Muscle of arm (tissue), 12 donors: ENCODE measurements around the gene EFNA5. TPM values are rescaled to one million over a fixed set of nuclear protein-coding genes. Genes with fewer than 3 reads are reported as not detected.
A peak's percentile ranks its signal among the peaks of the same experiment; 100 is the strongest.

ENCODE experiments used
- DNase-seq: peaks from one replicate; pipeline ENCODE4 v3.0.0-alpha.2; 2013
- polyA plus RNA-seq, 12 donors: library from polyadenylated mRNA; unstranded; fragments of 120-200 nt; gene quantifications; one replicate each; pipeline ENCODE4 v1.2.1, GENCODE V29; 2013; ENCODE audit not compliant: insufficient read length in 12 of 12

Gene EFNA5
- polyA plus RNA-seq, 12 donors, result 3.5 to 34.8 (median 6.3) TPM; not detected in 1

- peak; percentile 90 for DNase-seq
Observed at GRCh38 chr5:107673368-107674136, 2.8 kb upstream of the EFNA5 start.

- DNase-seq, result peak; percentile 37
Observed at GRCh38 chr5:107673039-107673367, 2.3 kb upstream of the EFNA5 start.

DNA sequence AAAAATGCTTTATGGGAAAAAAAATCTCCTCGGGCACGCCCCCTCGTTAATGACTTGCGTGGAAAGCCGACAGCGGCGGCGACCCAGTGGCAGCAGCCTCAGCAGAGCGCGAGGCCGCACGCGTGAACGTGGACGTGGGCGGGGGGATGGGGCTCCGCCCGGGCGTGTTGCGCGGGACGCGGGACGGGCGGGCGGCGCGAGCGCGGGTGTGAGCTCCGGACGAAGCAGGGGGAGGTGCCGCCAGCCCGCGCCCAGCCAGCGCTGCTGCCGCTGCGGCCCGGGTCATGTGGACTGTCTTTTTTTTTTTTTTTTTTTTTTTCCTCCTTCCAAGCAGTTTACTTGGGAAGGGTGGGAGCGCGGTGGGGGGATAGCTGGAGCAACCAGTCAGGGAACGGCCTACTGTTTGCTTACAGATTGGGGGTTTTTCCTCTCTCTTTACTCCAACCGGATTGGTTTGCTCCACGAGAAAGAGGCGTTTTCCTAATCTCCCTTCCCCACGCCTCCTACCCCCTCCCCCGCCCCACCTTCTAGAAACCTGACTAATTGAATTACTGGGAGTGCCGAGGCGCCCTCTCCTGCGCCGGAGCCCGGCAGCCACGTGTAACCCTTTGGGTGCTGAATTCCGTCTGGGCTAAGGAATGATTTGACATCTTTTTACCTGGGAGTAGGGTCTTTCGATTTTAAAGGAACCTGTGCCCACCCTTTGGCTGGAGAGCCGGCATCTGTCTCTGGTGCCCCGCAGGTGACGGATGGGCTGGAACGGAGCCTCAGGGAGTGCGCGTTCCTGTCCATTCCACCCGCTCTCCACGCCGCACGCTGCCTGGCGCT is 1.7 kb upstream of the EFNA5 start:
- DNase-seq, result peak; percentile 88

DNA sequence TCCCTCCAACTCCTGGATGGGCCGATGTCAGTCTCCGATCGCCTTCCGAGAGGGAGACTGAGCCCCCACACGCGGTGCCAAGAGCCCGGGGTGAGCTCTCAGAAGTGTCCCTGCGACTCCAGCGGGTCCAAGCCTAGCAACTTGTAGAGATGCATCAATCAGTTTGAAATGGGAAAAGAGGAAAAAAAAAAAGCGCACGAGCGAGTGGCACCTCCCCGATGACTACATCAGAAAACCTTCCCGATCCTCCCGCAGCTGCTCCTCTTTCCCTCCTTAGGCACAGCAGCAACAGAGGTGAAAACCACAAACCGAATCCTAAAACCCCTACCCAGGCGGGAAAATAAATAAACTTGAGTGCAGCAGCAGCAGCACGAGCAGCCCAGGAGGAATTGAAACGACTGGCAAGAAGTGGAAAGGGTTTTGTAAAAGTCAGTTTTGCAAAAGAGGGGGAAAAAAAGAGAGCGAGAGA is 1.0 kb upstream of the EFNA5 start:
- DNase-seq, result peak; percentile 63

- peak; percentile 41 for DNase-seq
Observed at GRCh38 chr5:107670087-107670931, 428 bp downstream of the EFNA5 start.

- DNase-seq, result peak; percentile 40
Observed at GRCh38 chr5:107669096-107670031, 1.4 kb downstream of the EFNA5 start.

DNA sequence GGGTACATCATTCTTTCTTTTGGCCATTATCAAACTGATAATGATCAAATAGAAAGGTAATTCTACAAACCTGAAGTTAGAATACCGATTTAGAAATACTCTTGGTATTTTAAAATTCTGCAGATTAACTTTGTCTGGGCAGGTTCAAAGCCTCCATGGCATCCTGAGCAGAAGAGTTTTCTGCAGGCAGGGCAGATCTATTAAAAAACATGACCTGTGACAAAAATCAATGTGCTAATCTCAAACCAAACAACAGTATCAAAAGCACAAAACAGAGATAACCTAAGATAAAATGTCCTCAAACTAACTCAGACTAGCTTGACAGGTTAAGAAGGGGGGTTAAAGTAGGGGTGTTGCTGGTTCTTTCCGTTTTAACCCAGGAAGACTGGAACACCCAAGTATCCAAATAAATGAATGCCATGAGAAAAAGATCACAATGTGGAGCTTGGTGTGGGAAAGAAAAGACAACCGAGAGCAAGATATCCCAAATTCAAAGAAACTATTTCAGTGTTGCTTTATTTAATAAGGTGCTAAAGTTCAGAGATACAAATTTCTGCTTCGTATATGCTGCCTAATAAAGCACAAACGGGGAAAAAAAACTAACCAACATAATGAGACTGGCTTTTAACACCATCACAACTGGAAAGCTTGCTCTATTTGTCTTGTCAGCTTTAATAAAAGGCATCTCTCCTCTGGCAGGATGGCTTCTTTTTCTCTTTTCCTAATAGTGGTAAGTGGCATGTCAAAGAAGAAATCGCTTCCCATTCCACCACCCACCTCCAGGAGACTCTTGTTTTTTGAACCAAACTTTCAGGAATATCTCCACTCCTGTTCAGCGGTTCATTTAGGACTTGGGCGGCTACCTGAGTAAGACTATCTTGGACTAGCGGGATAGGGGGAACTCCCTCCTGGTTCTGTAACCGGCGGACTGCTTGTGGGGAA is 2.3 kb downstream of the EFNA5 start:
- DNase-seq, result no peak

GRCh38 chr5:107666051-107666655 is 4.6 kb downstream of the EFNA5 start:
- DNase-seq, result no peak

DNA sequence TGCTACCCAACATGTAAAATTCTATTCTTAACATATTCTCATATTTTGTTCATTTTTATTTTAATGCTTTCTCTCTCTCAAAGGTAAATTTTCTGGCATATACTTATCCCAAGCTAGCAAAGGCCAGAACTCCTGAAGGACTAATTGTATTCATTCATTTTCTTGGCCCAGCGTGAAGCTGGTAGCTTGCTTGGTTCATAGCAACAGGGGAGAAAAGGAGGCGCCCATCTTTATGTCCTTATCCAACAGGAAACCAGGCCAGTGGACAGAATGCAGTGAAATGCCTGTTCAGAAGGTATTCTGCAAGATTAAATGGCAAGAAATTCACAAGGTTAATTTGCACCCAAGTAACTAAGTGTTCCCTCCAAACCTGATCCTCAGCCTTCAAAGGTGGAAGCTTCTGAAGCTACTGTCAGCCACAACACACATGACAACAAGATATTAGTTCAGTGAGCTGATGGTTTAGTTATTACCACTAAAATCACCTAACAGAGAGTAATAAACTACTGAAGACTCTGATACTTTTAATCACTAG is 5.6 kb downstream of the EFNA5 start:
- DNase-seq, result no peak

DNA sequence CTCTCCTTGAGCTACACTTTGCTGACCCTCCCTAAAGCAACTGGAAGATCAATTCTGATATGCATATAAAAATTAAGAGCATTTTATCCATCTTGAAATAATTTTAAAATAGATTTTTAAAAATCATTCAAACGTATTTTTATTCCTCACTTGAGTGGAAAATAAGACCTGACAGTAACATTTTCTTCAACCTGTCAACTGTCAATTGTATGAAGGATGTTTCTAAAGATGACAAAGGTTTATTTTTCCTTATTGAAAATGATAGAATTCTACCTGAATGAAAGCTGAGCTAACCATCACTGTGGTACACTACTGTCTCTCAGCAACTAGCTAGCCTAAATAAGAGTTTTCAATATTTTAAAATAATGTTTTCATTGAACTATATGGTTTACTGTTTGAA is 7.0 kb downstream of the EFNA5 start:
- DNase-seq, result no peak

- no peak for DNase-seq
Observed at GRCh38 chr5:107661650-107662044, 9.1 kb downstream of the EFNA5 start.

- no peak for DNase-seq
Observed at GRCh38 chr5:107661038-107661649, 9.6 kb downstream of the EFNA5 start.

DNA sequence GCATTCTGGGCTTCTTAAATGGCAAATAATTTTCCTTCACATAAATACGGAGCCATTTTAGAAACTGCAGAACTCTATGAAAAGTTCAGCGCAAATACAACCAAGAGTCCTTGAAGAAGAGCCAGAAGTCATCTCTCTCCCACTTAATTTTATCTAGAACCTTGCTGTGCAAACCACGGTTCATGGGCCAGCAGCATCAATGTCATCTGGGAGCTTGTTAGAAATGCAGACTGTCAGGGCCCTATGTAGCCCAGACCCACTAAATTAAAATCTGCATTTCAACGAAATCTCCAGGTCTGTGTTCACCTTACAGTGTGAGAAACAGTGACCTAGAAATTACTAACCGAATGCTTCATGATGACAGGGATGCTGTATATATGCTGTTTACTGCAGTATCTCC is 12.2 kb downstream of the EFNA5 start:
- no peak for DNase-seq

GRCh38 chr5:107655831-107656230 is 14.9 kb downstream of the EFNA5 start:
- no peak for DNase-seq

- no peak for DNase-seq
Observed at GRCh38 chr5:107654827-107655226, 15.9 kb downstream of the EFNA5 start.

DNA sequence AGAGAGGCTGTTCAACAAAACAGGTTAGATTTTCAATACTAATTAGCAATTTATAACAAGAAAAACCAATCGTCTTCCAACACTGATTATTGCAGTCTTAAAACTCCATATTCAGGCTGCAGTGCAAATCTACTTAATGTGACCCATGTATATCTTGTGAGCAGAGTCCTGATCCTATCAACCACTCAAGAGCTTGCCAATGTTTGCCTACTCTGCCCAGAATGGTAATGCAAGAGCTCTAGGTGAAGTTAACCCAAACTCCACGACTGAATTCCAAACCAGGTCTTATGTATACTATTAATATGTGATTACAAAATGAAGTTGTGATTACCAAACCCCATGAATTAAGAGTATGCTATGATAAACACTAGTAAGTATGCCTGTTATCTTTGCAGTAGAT is 17.1 kb downstream of the EFNA5 start:
- no peak for DNase-seq

DNA sequence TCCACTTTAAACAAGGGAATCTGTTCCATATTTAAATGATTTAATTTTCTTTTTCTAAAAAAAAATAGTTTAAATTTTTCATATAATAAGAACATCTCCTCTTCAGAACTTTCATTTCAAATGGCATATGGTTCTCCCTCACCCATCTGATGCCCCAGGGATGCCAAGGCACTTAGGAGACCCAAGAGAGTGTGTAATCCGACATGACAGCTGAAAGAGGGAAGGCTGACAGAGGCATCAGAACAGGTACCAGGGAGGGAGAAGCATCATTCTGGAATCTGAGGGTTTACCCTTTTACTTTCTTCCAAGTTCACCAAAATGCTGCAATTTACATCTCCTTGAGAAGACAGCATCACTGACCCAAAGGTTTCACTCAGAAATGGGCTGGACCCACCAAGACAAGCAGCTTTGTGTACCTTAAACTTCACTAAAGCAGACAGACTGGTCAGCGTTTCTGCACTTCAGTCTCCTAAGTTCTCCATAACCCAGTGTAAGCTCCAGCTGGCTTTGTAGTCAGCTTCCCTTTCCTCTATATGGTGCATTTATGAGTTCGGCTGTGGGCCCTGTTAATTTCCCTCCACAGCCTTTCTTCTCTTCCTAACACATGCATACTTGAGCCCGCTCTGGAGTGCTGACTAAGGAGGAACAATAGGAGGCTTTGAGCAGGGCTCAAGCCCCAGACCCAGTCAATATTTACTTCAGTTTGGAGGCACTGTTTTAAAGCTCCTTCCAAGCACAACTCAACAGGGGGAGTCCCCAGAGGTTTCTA is 17.7 kb downstream of the EFNA5 start:
- no peak for DNase-seq

DNA sequence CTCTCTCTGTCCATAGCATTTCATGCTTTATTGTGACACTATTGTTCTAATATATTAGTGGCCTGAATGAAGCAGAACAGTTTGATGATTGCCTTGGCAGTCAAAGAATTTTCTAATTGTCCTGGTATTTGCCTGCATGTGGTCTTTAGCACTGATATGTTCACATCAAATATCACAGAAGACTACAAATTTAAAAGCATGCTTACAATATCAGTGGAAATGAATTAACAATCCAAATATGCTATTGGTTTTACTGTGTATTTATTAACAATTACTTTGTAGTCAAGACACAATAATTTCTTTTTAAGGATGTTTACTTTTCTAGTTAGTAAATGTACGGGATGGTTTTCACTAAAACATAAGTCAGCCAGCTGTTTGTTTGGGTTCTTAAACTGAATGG is 18.3 kb downstream of the EFNA5 start:
- DNase-seq, result no peak
